Activated T-cell treated with anti-CD3 and anti-CD28 coated beads for 1 hour (primary cell): ENCODE data around the gene ACAA1.
A peak's percentile ranks its signal among the peaks of the same experiment; 100 is the strongest.

Experiments
- DNase-seq: peaks from one replicate; pipeline ENCODE4 v3.0.0-alpha.2; 2020; ENCODE audit warnings: low read depth

The ACAA1 gene

GRCh38 chr3:38118421-38119247 is 18.3 kb downstream of the ACAA1 start:
- no peak for DNase-seq

- DNase-seq = peak; percentile 67
Measured at GRCh38 chr3:38117748-38118420, 19.0 kb downstream of the ACAA1 start.

DNA sequence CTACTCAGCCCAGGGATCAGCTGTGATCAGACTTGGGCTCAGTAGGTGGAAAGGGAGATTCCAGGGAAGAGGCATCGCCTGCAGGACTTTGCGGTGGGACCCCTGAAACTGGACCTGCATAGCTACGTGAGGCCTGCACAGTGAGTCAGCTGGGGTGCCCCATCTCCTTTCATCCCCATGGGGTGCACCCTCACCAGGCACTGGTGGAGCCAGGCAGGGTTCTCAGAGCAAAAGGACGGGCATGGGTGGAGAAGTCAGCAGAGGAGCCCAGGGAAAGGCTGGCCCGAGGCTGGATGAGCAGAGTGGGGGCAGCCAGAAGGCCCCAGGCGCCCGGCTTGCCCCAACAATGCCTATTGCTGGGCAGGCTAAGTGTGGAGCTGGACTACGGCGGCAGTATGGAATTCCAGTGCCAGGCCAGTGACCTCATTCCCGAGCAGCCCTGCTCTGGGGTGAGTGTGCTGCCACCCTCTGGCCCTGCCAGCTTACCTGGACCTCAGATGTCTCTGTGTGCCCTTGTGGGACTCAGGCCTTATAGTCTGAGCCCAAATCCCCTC is 19.7 kb downstream of the ACAA1 start:
- DNase-seq = no peak

DNA sequence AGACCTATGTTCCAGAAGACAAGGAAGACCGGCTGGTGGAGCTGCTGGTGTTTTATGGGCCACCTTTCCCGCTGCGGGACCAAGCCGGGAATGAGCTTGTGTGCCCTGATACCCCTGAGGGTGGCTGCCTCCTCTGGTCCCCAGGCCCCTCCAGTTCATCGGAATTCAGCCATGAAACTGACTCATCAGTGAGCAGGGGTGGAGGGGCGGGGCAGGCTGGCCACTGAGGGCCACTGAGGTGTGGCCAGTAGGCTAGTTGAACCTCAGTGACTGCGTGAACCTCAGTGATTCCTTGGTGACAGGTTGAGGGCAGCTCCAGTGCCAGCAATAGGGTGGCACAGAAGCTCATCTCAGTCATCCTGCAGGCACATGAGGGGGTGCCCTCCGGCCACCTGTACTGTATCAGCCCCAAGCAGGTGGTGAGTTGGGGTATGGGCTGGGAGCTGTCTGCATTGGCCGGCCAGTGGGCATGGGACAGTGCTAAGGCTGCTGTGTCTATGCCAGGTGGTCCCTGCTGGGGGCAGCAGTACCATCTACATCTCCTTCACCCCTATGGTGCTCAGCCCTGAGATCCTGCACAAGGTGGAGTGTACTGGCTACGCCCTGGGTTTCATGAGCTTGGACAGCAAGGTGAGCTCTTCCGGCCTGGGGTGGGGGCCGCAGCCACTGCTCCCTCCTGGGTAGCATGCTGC is 20.3 kb downstream of the ACAA1 start:
- no peak for DNase-seq

DNA sequence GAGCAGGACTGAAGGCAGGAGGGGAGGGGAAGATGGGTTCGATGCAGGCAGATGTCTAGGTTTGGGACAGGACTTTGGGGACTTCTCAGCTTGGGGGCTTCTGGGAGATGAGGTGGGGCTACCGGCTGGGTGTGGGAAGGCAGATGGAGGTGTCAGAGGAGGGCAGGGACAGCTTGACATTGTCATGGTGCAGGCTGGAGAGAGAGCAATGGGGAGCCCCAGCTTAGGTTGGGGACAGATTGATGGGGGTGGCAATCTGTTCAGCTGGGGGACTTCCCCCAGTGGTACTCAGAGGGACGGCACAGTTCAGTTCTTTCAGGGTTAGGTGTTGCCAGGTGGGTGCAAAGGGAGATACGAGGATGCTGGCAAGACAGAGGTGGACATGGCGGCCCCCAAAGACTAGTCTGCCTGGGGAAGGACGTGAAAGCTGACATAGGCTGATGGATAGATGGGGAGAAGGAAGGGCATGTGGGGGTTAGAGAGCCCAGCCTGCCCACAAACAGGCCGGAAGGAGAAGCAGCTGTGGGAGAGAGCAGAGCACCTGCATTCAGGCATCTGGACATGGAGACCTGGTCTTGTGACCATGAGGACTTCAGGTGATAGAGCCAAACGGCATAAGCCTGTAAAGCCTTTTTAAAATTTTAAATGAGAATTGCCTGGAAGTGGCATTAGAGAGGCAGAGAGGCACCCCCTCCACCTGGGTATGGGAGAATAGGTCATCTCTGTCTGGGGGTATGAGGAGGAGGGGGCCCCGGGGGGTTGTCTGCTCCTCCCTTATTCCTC is 21.1 kb downstream of the ACAA1 start:
- DNase-seq = no peak

- no peak for DNase-seq
Measured at GRCh38 chr3:38114875-38115644, 21.9 kb downstream of the ACAA1 start.

DNA sequence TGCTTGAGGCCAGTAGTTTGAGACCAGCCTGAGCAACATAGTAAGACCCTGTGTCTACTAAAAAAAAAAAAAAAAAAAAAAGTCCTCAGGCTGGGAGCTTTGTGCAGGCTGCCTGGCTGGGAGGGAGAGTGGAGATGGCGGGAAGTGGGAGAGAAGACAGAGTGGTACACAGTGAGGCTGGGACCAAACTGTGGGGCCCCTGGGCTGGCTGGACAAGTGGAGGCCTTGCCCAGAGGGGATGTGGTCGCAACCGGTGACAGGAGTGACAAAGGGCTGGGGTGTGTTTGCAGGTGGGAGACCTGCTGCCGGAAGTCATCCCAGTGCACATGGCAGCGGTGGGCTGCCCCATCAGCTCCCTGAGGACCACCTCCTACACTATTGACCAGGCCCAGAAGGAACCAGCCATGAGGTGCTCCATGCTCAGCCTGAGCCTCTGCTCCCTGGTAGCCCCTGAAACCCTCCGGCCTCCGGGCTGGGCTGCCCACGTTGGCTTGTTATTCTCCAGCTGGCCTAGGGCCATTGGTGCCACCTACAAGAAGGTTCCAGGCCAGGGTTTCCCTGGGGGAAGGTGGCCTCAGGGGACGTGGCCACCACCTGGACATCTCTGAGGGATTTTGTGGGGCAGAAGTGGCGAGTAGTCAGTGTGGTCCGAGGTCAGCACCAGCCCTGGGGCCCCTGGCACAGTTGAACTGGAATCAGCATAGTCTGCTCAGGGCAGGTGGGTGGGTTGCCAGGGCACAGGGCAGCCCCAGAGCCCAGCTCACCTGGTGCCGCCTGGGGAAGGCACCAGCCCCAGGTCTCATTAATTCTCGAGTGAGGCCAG is 22.7 kb downstream of the ACAA1 start:
- DNase-seq = no peak

DNA sequence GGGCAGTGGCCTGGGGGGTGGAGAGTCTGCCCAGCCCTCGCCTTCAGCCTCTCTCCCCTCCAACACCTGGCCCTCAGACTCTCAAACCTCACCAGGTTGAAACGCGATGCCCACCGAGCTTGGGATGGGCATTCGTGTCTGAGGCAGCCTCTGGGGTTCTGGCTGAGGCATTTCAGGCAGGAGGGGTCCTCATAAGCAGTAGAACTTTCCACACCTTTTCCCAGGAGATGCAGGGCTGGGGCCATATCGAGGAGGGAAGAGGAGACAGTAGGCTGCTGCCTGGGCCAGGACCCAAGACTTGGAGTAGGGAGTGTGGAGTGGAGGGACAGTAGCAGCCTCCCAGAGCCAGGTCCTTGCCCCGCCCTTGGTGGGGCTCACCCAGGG is 24.6 kb downstream of the ACAA1 start:
- DNase-seq = no peak

DNA sequence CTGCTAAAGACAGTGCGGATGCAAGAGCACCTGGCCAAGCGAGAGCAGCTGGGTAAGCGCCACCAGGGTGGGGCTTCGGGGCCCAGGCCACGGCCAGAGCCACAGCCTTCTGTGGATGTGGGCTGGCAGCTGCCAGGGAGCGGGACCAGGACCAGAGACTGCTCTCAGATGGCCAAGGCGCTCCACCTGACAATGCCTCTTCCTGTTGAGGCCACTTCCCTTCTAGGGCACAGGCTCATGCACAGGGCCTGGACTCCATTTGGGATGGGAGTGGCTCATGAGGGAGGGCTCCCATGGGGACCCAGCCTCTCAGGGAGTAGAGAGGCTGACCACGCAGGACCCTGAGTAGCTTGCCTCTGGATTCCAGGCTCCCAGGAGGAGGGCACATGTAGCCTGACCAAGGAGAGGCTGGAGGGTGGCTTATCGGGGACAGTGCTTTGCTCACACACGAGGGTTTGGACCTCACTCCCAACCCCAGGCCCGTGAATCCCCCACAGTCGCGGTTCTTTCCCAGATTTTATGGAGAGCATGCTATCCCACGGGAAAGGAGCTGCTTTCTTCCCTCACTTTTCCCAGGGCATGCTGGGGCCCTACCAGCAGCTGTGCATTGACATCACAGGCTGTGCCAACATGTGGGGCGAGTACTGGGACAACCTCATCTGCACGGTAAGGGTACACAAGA is 25.1 kb downstream of the ACAA1 start:
- no peak for DNase-seq

DNA sequence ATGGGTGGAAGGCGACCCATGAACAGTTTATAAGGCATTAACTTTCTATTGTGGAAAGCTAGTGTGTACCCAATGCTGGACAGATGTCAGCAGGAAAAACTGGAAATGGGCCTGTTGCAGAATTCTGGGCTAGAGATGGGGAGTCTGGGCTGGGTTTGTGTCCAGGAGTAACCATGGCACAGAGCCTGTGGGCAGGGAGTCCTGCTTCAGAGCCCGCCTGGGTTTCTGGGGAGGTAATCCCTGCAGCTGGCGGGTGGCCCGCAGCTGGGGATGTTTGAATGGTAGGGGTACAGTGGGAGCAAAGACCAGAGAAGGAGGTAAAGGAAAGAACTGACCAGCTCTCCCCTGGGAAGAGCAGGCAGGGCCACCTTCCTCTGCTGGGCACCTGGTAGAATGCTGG is 25.7 kb downstream of the ACAA1 start:
- DNase-seq = no peak

DNA sequence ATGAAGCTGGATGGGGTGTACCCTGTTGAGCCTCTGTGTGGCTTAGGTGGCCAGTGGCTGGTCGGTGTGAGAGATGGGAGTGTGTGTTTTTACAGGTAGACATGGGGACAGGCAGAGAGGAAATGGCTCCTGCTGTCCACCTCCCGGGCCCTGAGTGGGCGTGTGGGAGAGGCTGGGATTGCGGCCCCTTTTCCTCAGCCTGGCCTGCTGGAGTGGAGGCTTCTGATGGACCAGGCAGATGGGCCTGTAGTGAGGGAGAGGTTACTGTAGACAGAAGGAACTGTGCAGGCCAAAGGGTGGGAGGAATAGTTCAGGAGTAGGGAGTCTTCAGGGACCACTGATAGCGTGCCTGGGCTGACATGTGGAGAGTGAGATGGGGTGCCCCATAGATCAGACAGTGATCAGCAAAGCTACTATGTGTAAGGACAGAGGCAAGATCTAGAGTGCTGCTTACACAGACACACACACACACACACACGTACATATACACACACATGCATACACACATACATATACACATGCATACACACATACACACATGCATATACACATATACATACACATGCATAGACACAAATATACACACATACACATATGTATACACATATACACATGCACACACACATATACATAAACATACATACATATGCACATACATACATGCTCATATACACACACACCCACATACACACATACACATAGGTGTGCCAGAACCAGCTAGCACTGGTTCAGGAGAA is 26.4 kb downstream of the ACAA1 start:
- DNase-seq = no peak

- no peak for DNase-seq
Measured at GRCh38 chr3:38109580-38110313, 27.2 kb downstream of the ACAA1 start.

GRCh38 chr3:38108649-38109579 is 28.0 kb downstream of the ACAA1 start:
- DNase-seq = no peak

- no peak for DNase-seq
Measured at GRCh38 chr3:38107911-38108648, 28.8 kb downstream of the ACAA1 start.

- no peak for DNase-seq
Measured at GRCh38 chr3:38105525-38105924, 31.4 kb downstream of the ACAA1 start.

GRCh38 chr3:38102444-38102814 is 34.5 kb downstream of the ACAA1 start:
- no peak for DNase-seq
